ES-I3 (cell line): ENCODE measurements around the gene PLGRKT.
A peak's percentile ranks its signal among the peaks of the same experiment; 100 is the strongest.
"Not testable (repeated sequence)": the region's sequence is repeated elsewhere in the genome, so short reads cannot be mapped to it uniquely, and the experiment has no call there.

Experiments
- H3K36me3 ChIP-seq: 2 replicates; pipeline ENCODE4 v1.6.1; 2013; ENCODE audit warnings: mild to moderate bottlenecking, low read length, control low read depth, moderate library complexity; ENCODE audit not compliant: insufficient read depth
- H3K4me1 ChIP-seq: 2 replicates; pipeline ENCODE4 v1.6.1; 2013; ENCODE audit warnings: mild to moderate bottlenecking, control low read depth, low read length; ENCODE audit not compliant: insufficient read depth
- H3K9ac ChIP-seq: 2 replicates; pipeline ENCODE4 v1.6.1; 2013; ENCODE audit warnings: low read depth, mild to moderate bottlenecking, low read length, moderate library complexity
- H3K9me3 ChIP-seq: 2 replicates; pipeline ENCODE4 v1.6.1; 2013; ENCODE audit warnings: mild to moderate bottlenecking, low read length, moderate library complexity; ENCODE audit not compliant: control insufficient read depth, insufficient read depth

The PLGRKT gene

DNA sequence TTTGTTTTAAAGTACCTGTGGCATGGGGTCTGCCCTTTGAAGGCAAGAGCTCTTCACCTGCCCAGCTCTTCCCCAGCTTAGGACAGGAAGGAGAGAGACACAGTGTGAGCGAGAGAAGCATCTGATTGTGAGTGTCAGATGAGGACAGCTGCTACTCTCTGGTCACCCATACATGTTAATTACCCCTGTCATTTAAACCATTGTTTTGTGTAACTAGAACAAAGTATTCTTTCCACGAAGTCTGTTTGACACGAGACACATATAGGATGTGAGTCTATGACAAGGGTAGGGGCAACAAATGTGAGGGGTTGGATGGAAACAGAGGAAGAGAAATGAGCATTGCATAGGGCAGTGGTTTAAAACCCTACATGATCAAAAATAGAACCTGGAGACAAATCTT is 9.6 kb upstream of the PLGRKT start:
- Histone ChIP-seq H3K4me1 (peaks cover 3% of the 10 kb centered on the region; the same call in 1 of the 2 replicates), H3K9ac (no peak overlapping the region), H3K9me3 (no peaks in the 10 kb centered on the region), H3K36me3 (no peaks in the 10 kb centered on the region)

DNA sequence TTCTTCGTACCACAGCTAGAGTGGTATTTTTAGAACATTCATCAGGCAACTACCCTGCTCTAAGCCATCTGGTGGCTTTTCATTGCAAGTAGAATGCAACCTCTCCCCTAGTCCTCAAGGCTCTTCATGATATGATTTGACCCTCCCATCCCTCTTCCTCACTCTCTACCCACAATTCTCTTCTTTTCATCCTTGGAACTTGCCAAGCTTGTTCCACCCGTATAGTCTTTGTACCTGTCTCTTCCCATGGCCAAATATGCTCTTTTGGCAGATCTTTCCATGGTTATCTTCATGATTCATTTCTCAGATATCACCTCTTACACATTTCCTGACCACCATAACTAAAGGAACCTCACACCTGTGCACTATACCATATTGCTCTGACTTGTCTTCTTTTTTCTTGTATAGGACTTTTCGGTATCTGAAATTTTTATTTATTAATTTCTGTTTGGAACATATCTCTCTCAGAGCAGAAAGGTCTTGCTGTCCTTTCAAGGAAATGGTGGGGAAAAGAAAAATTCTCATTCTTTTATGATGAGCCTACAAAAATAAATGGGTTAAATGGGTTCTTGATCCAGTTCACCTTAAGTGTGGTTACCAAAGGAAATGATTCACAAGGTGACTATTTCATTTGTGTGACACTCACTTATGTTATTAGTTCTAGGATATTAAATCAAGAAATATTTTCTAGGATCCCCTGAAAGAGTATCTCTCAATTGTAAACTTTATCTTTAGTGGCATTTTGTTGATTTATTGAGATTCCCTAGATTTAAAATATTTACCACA is 8.9 kb upstream of the PLGRKT start:
- H3K4me1 ChIP-seq, result peaks cover 3% of the 10 kb centered on the region; the same call in 1 of the 2 replicates
- no peak overlapping the region for H3K9ac ChIP-seq
- H3K36me3 ChIP-seq, result no peaks in the 10 kb centered on the region
- no peaks in the 10 kb centered on the region for H3K9me3 ChIP-seq

GRCh38 chr9:5445886-5446285 is 8.2 kb upstream of the PLGRKT start:
- Histone ChIP-seq H3K9ac (no peak overlapping the region), H3K9me3 (no peaks in the 10 kb centered on the region), H3K4me1 (peaks cover 3% of the 10 kb centered on the region; the same call in 1 of the 2 replicates), H3K36me3 (no peaks in the 10 kb centered on the region)

DNA sequence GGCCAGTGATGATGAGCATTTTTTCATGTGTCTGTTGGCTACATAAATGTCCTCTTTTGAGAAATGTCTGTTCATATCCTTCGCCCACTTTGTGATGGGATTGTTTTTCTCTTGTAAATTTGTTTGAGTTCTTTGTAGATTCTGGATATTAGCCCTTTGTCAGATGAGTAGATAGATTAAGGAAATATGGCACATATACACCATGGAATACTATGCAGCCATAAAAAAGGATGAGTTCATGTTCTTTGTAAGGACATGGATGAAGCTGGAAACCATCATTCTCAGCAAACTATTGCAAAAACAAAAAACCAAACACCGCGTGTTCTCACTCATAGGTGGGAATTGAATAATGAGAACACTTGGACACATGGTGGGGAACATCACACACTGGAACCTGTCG is 7.4 kb upstream of the PLGRKT start:
- H3K36me3 ChIP-seq, H3K9ac ChIP-seq, H3K9me3 ChIP-seq, H3K4me1 ChIP-seq: not testable (repeated sequence)

DNA sequence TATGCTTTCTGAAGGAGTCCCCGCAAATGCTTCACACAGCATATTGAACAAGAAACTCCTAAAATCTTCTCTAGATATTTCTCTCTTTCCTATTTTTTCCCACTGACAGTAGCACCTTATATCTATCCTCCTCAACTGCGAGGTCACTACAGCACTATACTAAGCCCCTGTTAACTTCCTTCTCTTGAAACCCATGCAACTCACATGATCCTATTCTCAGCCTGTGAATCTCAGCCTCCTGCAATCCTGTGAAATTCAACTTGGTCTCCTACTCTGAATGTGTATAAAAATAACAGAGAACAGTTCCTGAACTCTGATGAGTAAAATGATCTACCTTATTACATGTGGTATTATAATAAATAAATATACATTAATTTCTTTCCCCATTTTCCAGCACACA is 6.1 kb upstream of the PLGRKT start:
- no peaks in the 10 kb centered on the region for H3K36me3 ChIP-seq
- H3K9ac ChIP-seq, result no peak overlapping the region

GRCh38 chr9:5442400-5443011 is 4.8 kb upstream of the PLGRKT start:
- peaks cover 4% of the 10 kb centered on the region; the same call in 1 of the 2 replicates for H3K4me1 ChIP-seq
- H3K36me3 ChIP-seq, result no peaks in the 10 kb centered on the region
- no peaks in the 10 kb centered on the region for H3K9me3 ChIP-seq
- H3K9ac ChIP-seq, result no peak overlapping the region

More for the DNA sequence above, 6.1 kb upstream of the PLGRKT start:
- Histone ChIP-seq H3K4me1 (peaks cover 2% of the 10 kb centered on the region; the same call in 1 of the 2 replicates), H3K9me3 (no peaks in the 10 kb centered on the region)

GRCh38 chr9:5441043-5441442 is 3.3 kb upstream of the PLGRKT start:
- peaks cover 4% of the 10 kb centered on the region; the same call in 1 of the 2 replicates for H3K4me1 ChIP-seq
- H3K9me3 ChIP-seq, result no peaks in the 10 kb centered on the region
- no peak overlapping the region for H3K9ac ChIP-seq
- H3K36me3 ChIP-seq, result peaks cover 1% of the 10 kb centered on the region; the same call in 1 of the 2 replicates

- H3K4me1 ChIP-seq, result peaks cover 4% of the 10 kb centered on the region; the same call in 1 of the 2 replicates
- peaks cover 3% of the 10 kb centered on the region; the same call in 1 of the 2 replicates for H3K9me3 ChIP-seq
- H3K9ac ChIP-seq, result no peak overlapping the region
- peaks cover 7% of the 10 kb centered on the region for H3K36me3 ChIP-seq
These were observed 2.7 kb upstream of the PLGRKT start for GRCh38 chr9:5440426-5440825.

DNA sequence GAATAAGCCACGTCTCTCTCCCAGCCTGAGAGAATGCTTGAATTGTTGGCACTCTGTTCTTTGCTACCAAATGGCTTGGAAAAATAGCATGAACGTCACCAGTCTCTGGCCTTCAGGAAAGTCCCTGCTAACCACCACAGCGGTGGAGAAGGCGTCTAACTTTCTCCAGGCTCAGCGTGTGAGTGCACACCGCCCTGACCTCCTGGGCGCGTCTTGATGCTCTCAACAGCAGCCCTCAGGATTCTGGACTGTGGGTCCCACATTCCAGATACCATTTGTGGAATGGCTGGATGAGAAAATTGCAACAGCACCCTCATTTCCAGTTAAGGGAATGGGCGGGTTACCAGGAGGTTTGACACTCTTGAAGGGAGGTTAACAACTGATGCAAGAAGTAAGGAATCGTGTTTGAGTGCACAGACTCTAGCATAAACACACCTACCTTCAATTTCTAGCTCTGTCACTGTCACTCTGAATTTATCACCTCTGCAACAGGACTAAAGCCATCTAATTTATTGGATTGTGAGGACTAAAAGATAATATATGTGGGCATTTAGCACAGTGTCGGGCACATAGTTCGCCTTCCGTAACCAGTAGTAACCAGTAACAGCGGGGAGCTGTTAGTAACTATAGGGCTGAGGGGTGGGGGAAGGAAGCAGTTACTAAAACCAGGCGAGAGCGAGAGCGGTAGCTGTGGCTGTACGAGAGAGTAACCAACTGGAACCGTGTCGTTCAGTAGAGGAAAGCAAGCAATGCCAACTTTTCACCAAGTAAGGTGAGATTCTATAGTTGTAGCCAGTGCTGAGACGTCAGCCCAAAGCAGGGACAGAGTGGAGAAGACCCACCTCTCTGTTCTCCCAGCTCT is 807 bp upstream of the PLGRKT start:
- H3K36me3 ChIP-seq, result peaks cover 7% of the 10 kb centered on the region
- H3K4me1 ChIP-seq, result peaks cover 4% of the 10 kb centered on the region; the same call in 1 of the 2 replicates
- H3K9me3 ChIP-seq, result peaks cover 3% of the 10 kb centered on the region
- H3K9ac ChIP-seq, result peak overlapping the region; percentile 93

DNA sequence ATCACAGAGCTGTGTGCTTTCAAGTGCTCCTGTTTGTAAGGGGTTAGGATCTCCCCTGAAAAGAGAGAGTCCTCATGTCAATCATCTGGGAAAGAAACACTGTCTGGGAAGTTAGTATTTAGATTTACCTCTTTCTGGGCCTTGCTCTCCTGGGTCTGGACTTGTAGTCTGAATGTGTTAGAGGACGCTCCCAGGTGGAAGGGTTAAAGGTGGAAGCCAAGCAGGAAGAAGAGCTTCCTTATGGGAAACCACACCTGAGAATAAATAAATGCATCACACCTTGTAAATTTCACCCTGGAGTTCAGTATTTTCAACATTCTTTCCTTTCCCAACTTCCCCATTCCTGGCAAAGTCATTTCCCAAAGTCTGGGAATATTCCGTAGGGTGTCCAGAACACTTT is 1.3 kb downstream of the PLGRKT start:
- Histone ChIP-seq H3K36me3 (peaks cover 9% of the 10 kb centered on the region), H3K9ac (no peak overlapping the region), H3K4me1 (peaks cover 4% of the 10 kb centered on the region; the same call in 1 of the 2 replicates), H3K9me3 (peaks cover 3% of the 10 kb centered on the region)

GRCh38 chr9:5435912-5436311 is 1.8 kb downstream of the PLGRKT start:
- peaks cover 4% of the 10 kb centered on the region; the same call in 1 of the 2 replicates for H3K4me1 ChIP-seq
- H3K36me3 ChIP-seq, result peaks cover 9% of the 10 kb centered on the region
- H3K9ac ChIP-seq, result no peak overlapping the region
- peaks cover 3% of the 10 kb centered on the region for H3K9me3 ChIP-seq

GRCh38 chr9:5433841-5434810 is 3.6 kb downstream of the PLGRKT start:
- not testable (repeated sequence) for H3K36me3 ChIP-seq, H3K4me1 ChIP-seq, H3K9me3 ChIP-seq, H3K9ac ChIP-seq

DNA sequence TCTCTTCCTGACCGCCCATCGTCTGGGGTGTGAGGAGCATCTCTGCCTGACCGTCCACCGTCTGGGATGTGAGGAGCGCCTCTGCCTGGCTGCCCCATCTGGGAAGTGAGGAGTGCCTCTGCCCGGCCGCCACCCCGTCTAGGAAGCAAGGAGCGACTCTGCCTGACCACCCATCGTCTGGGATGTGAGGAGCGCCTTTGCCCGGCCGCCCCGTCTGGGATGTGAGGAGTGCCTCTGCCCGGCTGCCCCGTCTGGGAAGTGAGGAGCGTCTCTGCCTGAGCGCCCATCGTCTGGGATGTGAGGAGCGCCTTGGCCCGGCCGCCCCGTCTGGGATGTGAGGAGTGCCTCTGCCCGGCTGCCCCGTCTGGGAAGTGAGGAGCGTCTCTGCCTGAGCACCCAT is 4.4 kb downstream of the PLGRKT start:
- H3K9me3 ChIP-seq, H3K4me1 ChIP-seq, H3K36me3 ChIP-seq: not testable (repeated sequence)

More for the DNA sequence above, 4.4 kb downstream of the PLGRKT start:
- not testable (repeated sequence) for H3K9ac ChIP-seq
